Measurements from ENCODE around the gene JMJD7. TPM values are rescaled to one million over a fixed set of nuclear protein-coding genes. Genes with fewer than 3 reads are reported as not detected.

The JMJD7 gene
- total RNA-seq, 1 donor from 2014 or later, result 12.1 TPM

DNA sequence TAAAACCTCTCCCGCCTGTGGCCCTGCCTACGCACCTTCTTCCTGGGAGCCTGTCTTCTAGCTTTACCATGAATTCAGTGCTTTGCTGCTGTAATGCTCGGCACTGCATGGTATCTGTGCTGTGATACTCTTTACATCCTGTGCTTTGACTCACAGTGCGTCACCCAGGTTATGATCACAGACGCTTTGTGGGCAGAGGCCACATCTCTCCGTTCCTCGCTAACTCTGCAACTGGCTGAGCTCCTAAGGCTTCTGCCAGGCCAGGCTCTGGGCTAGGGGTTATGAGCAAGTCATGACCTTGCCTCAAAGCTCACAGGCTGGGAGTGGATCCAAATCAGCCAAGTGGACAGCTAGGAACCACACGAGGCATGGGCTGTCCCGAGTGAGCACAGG is 42.8 kb downstream of the JMJD7 start:
- Histone ChIP-seq H3K4me3 (no peak overlapping the region), H3K9me3 (replicated peaks) (no peaks in the 10 kb centered on the region), H3K27ac (replicated peaks) (peak overlapping the region; percentile 36), H3K27me3 (ENCODE audit: low read depth) (no peaks in the 10 kb centered on the region), H3K4me1 (peaks cover 10% of the 10 kb centered on the region), H3K36me3 (no peaks in the 10 kb centered on the region)
- intact Hi-C loops (cut with micrococcal nuclease), result no loop called here
- no peak for DNase-seq
- TF ChIP-seq, protein P1, sequence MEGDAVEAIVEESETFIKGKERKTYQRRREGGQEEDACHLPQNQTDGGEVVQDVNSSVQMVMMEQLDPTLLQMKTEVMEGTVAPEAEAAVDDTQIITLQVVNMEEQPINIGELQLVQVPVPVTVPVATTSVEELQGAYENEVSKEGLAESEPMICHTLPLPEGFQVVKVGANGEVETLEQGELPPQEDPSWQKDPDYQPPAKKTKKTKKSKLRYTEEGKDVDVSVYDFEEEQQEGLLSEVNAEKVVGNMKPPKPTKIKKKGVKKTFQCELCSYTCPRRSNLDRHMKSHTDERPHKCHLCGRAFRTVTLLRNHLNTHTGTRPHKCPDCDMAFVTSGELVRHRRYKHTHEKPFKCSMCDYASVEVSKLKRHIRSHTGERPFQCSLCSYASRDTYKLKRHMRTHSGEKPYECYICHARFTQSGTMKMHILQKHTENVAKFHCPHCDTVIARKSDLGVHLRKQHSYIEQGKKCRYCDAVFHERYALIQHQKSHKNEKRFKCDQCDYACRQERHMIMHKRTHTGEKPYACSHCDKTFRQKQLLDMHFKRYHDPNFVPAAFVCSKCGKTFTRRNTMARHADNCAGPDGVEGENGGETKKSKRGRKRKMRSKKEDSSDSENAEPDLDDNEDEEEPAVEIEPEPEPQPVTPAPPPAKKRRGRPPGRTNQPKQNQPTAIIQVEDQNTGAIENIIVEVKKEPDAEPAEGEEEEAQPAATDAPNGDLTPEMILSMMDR (IDR thresholded peaks at IDR 0.05; ENCODE audit: borderline replicate concordance), result no peak

DNA sequence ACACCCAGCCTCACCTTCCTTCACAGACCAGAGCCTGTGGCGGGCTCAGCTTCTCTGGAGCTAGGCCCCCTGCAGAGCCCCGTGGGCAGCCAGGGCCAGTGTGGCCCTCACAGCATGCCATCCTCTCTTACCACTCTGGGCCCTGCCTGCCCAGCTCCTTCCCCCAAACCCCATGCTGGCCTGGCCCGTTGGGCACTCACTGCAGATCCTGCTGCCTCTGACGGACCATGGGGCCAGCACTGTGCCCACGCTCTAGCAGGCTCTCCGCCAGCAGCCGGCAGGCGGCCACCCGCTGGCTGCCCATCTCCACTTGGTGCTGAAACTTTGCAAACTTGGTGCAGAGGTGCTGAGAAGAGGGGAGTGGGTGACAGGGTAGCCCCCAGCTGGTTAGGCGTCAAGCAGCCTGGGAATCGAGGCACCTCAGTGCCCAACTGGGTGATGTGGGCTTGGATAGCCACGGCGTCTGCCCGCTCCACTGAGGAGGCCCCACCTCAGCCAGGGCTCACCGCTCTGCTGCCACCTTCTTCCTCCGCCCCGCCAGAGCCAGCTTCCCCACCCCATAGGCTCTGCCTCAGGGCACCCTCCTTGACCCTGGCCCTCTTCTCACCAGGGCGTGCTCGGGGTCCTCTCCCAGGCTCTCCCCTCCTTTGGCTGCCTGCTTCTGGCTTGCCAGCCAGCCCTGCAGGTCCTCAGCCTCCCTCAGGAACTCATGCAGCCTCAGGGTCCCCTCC is 43.4 kb downstream of the JMJD7 start:
- Histone ChIP-seq H3K27ac (replicated peaks) (peak overlapping the region; percentile 36), H3K4me1 (peaks cover 10% of the 10 kb centered on the region), H3K4me3 (no peak overlapping the region), H3K36me3 (no peaks in the 10 kb centered on the region), H3K9me3 (replicated peaks) (no peaks in the 10 kb centered on the region), H3K27me3 (ENCODE audit: low read depth) (no peaks in the 10 kb centered on the region)
- TF ChIP-seq, protein P1 (IDR thresholded peaks at IDR 0.05; ENCODE audit: borderline replicate concordance), result no peak
- DNase-seq, result no peak
- intact Hi-C loops (cut with micrococcal nuclease), result no loop called here

DNA sequence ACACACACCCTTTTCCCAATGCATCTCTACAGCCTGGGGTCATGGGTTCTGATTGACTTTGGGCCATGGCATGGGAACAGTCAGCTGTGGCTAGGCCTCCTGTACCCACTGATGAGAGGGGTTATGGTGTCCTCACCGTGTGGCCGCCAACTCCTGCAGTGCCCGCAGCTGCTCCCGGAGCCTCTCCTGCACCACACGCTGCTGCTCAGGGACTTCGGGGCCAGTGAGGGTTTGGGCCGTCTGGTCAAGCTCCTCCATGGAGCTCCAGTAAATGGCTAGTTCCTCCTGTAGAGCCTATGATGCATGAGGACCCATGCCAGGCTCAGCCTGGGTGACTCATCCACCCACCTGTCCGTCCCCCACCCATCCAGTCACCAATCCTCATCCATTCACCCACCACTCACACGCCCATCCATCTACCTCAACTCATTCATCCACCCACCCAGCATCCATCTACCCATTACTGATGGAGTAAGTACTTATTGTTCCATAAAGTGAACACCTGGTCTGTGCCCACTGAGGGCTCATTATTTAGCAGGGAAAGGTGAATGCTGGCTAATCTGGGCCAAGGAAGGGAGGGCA is 44.4 kb downstream of the JMJD7 start:
- H3K4me1 ChIP-seq, result peaks cover 10% of the 10 kb centered on the region
- TF ChIP-seq, protein P1 (IDR thresholded peaks at IDR 0.05; ENCODE audit: borderline replicate concordance), result no peak
- H3K4me3 ChIP-seq, result no peak overlapping the region
- H3K36me3 ChIP-seq, result no peaks in the 10 kb centered on the region
- no peaks in the 10 kb centered on the region for H3K9me3 ChIP-seq (replicated peaks)
- DNase-seq, result no peak
- no peaks in the 10 kb centered on the region for H3K27me3 ChIP-seq (ENCODE audit: low read depth)
- no peak overlapping the region for H3K27ac ChIP-seq (replicated peaks)
- intact Hi-C loops (cut with micrococcal nuclease), result no loop called here

DNA sequence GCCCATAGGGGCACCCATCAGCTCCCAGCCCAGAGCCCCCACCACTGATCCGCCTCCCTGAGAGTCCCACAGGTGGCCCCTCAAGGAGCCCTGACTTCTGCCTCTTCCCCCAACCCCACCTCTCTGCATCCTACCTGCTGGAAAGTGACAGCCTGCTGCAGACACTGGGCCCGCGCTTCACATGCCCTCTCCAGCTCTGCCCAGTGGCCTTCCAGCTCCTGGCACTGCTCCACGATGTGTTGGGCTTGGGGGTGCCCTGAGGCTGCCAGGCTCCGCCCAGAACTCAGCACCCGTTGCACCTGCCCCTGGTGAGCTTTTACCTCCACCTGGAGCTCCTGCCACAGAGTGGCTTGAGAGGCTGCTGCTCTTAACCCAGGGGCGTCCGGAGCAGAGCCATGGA is 45.8 kb downstream of the JMJD7 start:
- H3K9me3 ChIP-seq (replicated peaks), result no peaks in the 10 kb centered on the region
- no peaks in the 10 kb centered on the region for H3K36me3 ChIP-seq
- TF ChIP-seq, protein P1 (IDR thresholded peaks at IDR 0.05; ENCODE audit: borderline replicate concordance), result no peak
- H3K4me3 ChIP-seq, result no peak overlapping the region
- intact Hi-C loops (cut with micrococcal nuclease), result no loop called here
- DNase-seq, result no peak
- no peaks in the 10 kb centered on the region for H3K27me3 ChIP-seq (ENCODE audit: low read depth)
- no peak overlapping the region for H3K27ac ChIP-seq (replicated peaks)
- H3K4me1 ChIP-seq, result peaks cover 20% of the 10 kb centered on the region

DNA sequence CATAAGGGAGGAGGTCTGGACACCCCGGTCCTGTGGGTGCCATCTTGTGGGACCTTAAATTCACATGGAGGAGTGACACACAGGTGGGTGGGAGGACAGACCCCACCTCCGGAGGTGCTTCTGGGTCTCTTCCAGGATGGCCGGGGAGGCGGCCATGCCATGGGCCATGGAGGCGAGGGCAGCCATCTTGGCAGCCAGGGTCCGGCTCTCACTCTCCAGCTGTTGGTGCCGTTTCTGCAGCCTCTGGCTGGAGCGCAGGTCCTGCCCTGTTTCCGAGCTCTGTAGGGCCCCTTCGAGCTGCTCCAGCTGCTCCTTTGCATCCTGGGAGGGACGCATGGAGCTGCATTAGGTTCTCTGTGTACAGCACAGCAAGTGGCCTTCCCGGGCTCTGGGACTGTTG is 46.8 kb downstream of the JMJD7 start:
- H3K4me1 ChIP-seq, result peaks cover 20% of the 10 kb centered on the region
- H3K4me3 ChIP-seq, result no peak overlapping the region
- H3K9me3 ChIP-seq (replicated peaks), result no peaks in the 10 kb centered on the region
- TF ChIP-seq, protein P1 (IDR thresholded peaks at IDR 0.05; ENCODE audit: borderline replicate concordance), result no peak
- no peak for DNase-seq
- no peaks in the 10 kb centered on the region for H3K36me3 ChIP-seq
- peaks cover under 1% of the 10 kb centered on the region for H3K27me3 ChIP-seq (ENCODE audit: low read depth)
- no peak overlapping the region for H3K27ac ChIP-seq (replicated peaks)
- intact Hi-C loops (cut with micrococcal nuclease), result no loop called here

All from left ventricle myocardium inferior (tissue), 1 donor.